Osteoblast (primary cell): ENCODE results near the gene UTP4. TPM values are rescaled to one million over a fixed set of nuclear protein-coding genes. Genes with fewer than 3 reads are reported as not detected.
A peak's percentile ranks its signal among the peaks of the same experiment; 100 is the strongest.
"Not testable (repeated sequence)": the region's sequence is repeated elsewhere in the genome, so short reads cannot be mapped to it uniquely, and the experiment has no call there.

ENCODE experiments used
- DNase-seq: peaks from one replicate; pipeline ENCODE4 v3.0.0; 2011; ENCODE audit warnings: low spot score, mixed read lengths; ENCODE audit not compliant: insufficient read length; ENCODE audit errors: missing footprints
- H2AFZ ChIP-seq: 2 replicates; pipeline ENCODE4 v1.6.0; 2011; ENCODE audit warnings: mild to moderate bottlenecking, low read length
- H3K27ac ChIP-seq: 2 replicates; pipeline ENCODE4 v1.5.1; 2011; ENCODE audit warnings: mild to moderate bottlenecking, low read depth, low read length, moderate library complexity
- H3K27me3 ChIP-seq: 2 replicates; pipeline ENCODE4 v1.6.0; 2012; ENCODE audit warnings: mild to moderate bottlenecking, control low read depth, inconsistent platforms, low read length, moderate library complexity; ENCODE audit not compliant: insufficient read depth
- H3K36me3 ChIP-seq: 2 replicates; pipeline ENCODE4 v1.5.1; 2011; ENCODE audit warnings: mild to moderate bottlenecking, low read length, control low read depth, moderate library complexity; ENCODE audit not compliant: insufficient read depth
- H3K4me1 ChIP-seq: 2 replicates; pipeline ENCODE4 v1.5.1; 2011; ENCODE audit warnings: mild to moderate bottlenecking, low read length, control low read depth, moderate library complexity; ENCODE audit not compliant: insufficient read depth
- H3K4me2 ChIP-seq: 2 replicates; pipeline ENCODE4 v1.6.0; 2011; ENCODE audit warnings: mild to moderate bottlenecking, low read length; ENCODE audit not compliant: insufficient read depth
- H3K4me3 ChIP-seq: fragments of 200-600 bp; sonication (generic); 3 replicates; pipeline ENCODE4 v1.5.1; 2012; ENCODE audit warnings: mild to moderate bottlenecking, low read length, inconsistent platforms; ENCODE audit not compliant: insufficient read depth
- H3K79me2 ChIP-seq: 2 replicates; pipeline ENCODE4 v1.6.0; 2012; ENCODE audit warnings: mild to moderate bottlenecking, low read length, control low read depth, inconsistent platforms; ENCODE audit not compliant: insufficient read depth
- H3K9me3 ChIP-seq: 2 replicates; pipeline ENCODE4 v1.5.1; 2011; ENCODE audit warnings: low read depth, low read length, control low read depth
- H4K20me1 ChIP-seq: 2 replicates; pipeline ENCODE4 v1.6.0; 2012; ENCODE audit warnings: mild to moderate bottlenecking, low read length, control low read depth; ENCODE audit not compliant: insufficient read depth
- CTCF ChIP-seq: IDR thresholded peaks from 2 replicates; pipeline ENCODE4 v1.5.1; 2011; ENCODE audit warnings: mild to moderate bottlenecking, low read depth, low read length, moderate library complexity; ENCODE audit errors: extremely low read depth
- total RNA-seq: library from RNA; depleted of rRNA; stranded (reverse); fragments of >200 nt; gene quantifications from 2 replicates; pipeline ENCODE4 v1.2.3, GENCODE V29; 2012

Gene UTP4
- total RNA-seq, 1 donor = 17.4 TPM

- peak overlapping the region; percentile 67 for H2AFZ ChIP-seq
- peaks cover 95% of the 10 kb centered on the region for H3K79me2 ChIP-seq
- TF ChIP-seq CTCF = no peak
- H3K27ac ChIP-seq = peak overlapping the region; percentile 86
- peaks cover 15% of the 10 kb centered on the region for H4K20me1 ChIP-seq
- no peaks in the 10 kb centered on the region for H3K27me3 ChIP-seq
- peak overlapping the region; percentile 98 for H3K4me3 ChIP-seq
- peaks cover 5% of the 10 kb centered on the region for H3K36me3 ChIP-seq
- H3K9me3 ChIP-seq = no peaks in the 10 kb centered on the region
- H3K4me1 ChIP-seq = peaks cover 25% of the 10 kb centered on the region
- peak; percentile 90 for DNase-seq
- peak overlapping the region; percentile 94 for H3K4me2 ChIP-seq
Measured at GRCh38 chr16:69131167-69131838, 1.1 kb upstream of the UTP4 start.

- Histone ChIP-seq H3K9me3 (no peaks in the 10 kb centered on the region), H3K27me3 (no peaks in the 10 kb centered on the region), H2AFZ (peak overlapping the region; percentile 67), H3K36me3 (peaks cover 11% of the 10 kb centered on the region), H4K20me1 (peaks cover 14% of the 10 kb centered on the region), H3K27ac (peak overlapping the region; percentile 86), H3K79me2 (peaks cover 95% of the 10 kb centered on the region), H3K4me3 (peak overlapping the region; percentile 98), H3K4me1 (peaks cover 25% of the 10 kb centered on the region), H3K4me2 (peak overlapping the region; percentile 94)
- DNase-seq = peak; percentile 98
- TF ChIP-seq CTCF = no peak
Measured at GRCh38 chr16:69131839-69132423, 518 bp upstream of the UTP4 start.

DNA sequence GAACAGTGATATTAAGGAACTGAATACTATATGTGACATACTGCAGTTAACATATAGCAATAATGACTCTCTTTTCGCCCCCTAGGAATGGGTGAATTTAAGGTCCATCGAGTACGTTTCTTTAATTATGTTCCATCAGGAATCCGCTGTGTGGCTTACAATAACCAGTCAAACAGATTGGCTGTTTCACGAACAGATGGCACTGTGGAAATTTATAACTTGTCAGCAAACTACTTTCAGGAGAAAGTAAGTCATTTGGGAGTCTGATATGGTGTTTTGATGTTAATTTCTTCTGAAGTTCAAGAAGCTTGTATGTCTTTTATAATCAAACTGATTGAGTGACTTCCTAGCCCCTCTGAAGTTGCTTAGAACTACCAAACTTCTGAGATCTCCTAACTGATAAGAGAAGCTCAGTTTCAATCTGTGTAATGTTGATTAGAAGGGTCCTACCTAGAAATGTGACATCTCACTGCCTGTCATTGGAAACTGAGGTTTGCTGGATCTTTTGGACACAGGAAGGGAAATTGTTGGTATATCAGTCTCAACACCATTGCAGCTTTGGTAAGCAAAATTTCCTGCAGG is 1.0 kb downstream of the UTP4 start:
- no peaks in the 10 kb centered on the region for H3K9me3 ChIP-seq
- peak overlapping the region; percentile 78 for H3K27ac ChIP-seq
- peaks cover 25% of the 10 kb centered on the region for H3K4me1 ChIP-seq
- H4K20me1 ChIP-seq = peaks cover 12% of the 10 kb centered on the region
- no peak for DNase-seq
- H2AFZ ChIP-seq = no peak overlapping the region
- TF ChIP-seq CTCF = no peak
- H3K4me2 ChIP-seq = peak overlapping the region; percentile 93
- H3K36me3 ChIP-seq = peaks cover 23% of the 10 kb centered on the region
- peak overlapping the region; percentile 98 for H3K4me3 ChIP-seq
- H3K27me3 ChIP-seq = no peaks in the 10 kb centered on the region
- H3K79me2 ChIP-seq = peaks cover 98% of the 10 kb centered on the region

DNA sequence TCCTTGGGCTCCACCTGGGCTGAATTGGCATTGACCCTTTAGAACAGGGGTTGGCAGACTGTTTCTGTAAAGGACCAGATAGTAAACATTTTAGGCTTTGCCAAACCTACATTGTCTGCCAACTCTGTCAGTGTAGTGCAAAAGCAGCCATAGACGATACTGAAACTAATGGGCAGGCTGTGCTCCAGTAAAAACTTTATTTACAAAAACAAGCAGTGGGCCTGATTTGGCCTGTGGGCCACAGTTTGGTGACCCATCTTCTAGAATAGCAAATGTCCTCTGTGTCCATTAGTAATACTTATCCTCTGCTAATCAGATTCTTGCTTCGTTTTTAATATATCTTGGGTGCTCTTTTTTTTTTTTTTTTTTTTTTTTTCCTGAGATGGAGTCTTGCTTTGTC is 6.2 kb downstream of the UTP4 start:
- DNase-seq = no peak
- H3K27me3 ChIP-seq = no peaks in the 10 kb centered on the region
- H3K27ac ChIP-seq = no peak overlapping the region
- no peak for TF ChIP-seq CTCF
- H3K79me2 ChIP-seq = peaks cover 67% of the 10 kb centered on the region
- peaks cover 62% of the 10 kb centered on the region for H3K36me3 ChIP-seq
- no peaks in the 10 kb centered on the region for H3K9me3 ChIP-seq
- no peak overlapping the region for H3K4me2 ChIP-seq
- no peak overlapping the region for H2AFZ ChIP-seq
- H4K20me1 ChIP-seq = peaks cover 2% of the 10 kb centered on the region
- H3K4me3 ChIP-seq = no peak overlapping the region
- H3K4me1 ChIP-seq = peaks cover 8% of the 10 kb centered on the region

GRCh38 chr16:69139464-69139863 is 7.0 kb downstream of the UTP4 start:
- peaks cover 59% of the 10 kb centered on the region for H3K79me2 ChIP-seq
- not testable (repeated sequence) for H2AFZ ChIP-seq, H3K4me1 ChIP-seq, H3K27ac ChIP-seq, DNase-seq, H4K20me1 ChIP-seq, H3K27me3 ChIP-seq, H3K4me2 ChIP-seq, H3K9me3 ChIP-seq, H3K4me3 ChIP-seq
- H3K36me3 ChIP-seq = peaks cover 68% of the 10 kb centered on the region
